Stomach (tissue), 9 donors: ENCODE results near the gene EXT2. TPM values are rescaled to one million over a fixed set of nuclear protein-coding genes. Genes with fewer than 3 reads are reported as not detected.

Experiments
- DNase-seq, 2 donors: peaks; one replicate each; pipeline versions ENCODE4 v3.0.0 to v3.0.0-alpha.2; 2013 to 2019
- H3K27ac ChIP-seq, 5 donors: fragments of 200-600 bp in 4 of 5; sonication (generic) in 4 of 5; one replicate each; pipeline ENCODE4 v1.5.1; 2013 to 2019; ENCODE audit warnings: mild to moderate bottlenecking in 1 of 5, moderate library complexity in 1 of 5
- H3K27me3 ChIP-seq, 3 donors: fragments of 200-600 bp; sonication (generic); one replicate each; pipeline ENCODE4 v1.5.1; 2017 to 2019; ENCODE audit warnings: mixed run types in 1 of 3
- H3K36me3 ChIP-seq, 4 donors: fragments of 200-600 bp; sonication (generic); 1 replicate in 3 of 4; 2 replicates in 1 of 4; pipeline ENCODE4 v1.5.1; 2016 to 2019
- H3K4me1 ChIP-seq, 4 donors: fragments of 200-600 bp; sonication (generic); one replicate each; pipeline ENCODE4 v1.5.1; 2016 to 2019
- H3K4me3 ChIP-seq, 4 donors: fragments of 200-600 bp; sonication (generic) in 3 of 4; one replicate each; pipeline ENCODE4 v1.5.1; 2016 to 2019; ENCODE audit warnings: mild to moderate bottlenecking in 1 of 4
- H3K9me3 ChIP-seq, 4 donors: fragments of 200-600 bp; sonication (generic); one replicate each; pipeline ENCODE4 v1.5.1; 2016 to 2019
- EP300 ChIP-seq: sonication (generic); formaldehyde crosslinking; IDR thresholded peaks from one replicate; pipeline ENCODE4 v1.6.1; 2017; ENCODE audit warnings: antibody characterized with exemption
- POLR2A ChIP-seq, 4 donors: fragments of 450-650 bp; IDR thresholded peaks; one replicate each; pipeline ENCODE4 v1.6.1; 2016; ENCODE audit warnings: antibody characterized with exemption in 4 of 4, control low read depth in 2 of 4, mild to moderate bottlenecking in 1 of 4, moderate library complexity in 1 of 4
- POLR2AphosphoS5 ChIP-seq, 3 donors: sonication (generic); formaldehyde crosslinking; IDR thresholded peaks; one replicate each; pipeline ENCODE4 v1.6.1; 2016; ENCODE audit warnings: antibody characterized with exemption in 3 of 3
- whole genome bisulfite sequencing, 5 donors: extraction: QIAGEN DNeasy Blood & Tissue Kit in 3 of 5; methylation state at CpG; one replicate each; pipeline versions ENCODE4 v1.1.5 to v1.1.7; 2013 to 2018; 5-methylcytosine and 5-hydroxymethylcytosine counted together
- intact Hi-C: fragments of 100-400 bp; cut with DNase I; formaldehyde crosslinking; loops from one replicate; pipeline ENCODE4 v1.15.1; 2023; ENCODE audit warnings: low total_unique reads
- polyA plus RNA-seq, 3 donors: library from polyadenylated mRNA; stranded (reverse); fragments of 200-250 nt; gene quantifications; one replicate each; pipeline ENCODE4 v1.2.3, GENCODE V29; 2013
- total RNA-seq, 5 donors: library from RNA; depleted of rRNA; stranded (reverse); fragments of >200 nt; gene quantifications; one replicate each; pipeline versions ENCODE4 v1.1.0 to v1.2.3, GENCODE V29; 2014 to 2016
- TF ChIP-seq, protein P1 (sequence below), 7 experiments: fragments of 450-650 bp in 4 of 7; fragments of 200-600 bp in 3 of 7; sonication (generic) in 3 of 7; IDR thresholded peaks; one replicate each; pipeline ENCODE4 v1.5.1; 2016 to 2019; ENCODE audit warnings: antibody characterized with exemption in 7 of 7, control low read depth in 2 of 7, mild to moderate bottlenecking in 1 of 7
- donor health status: healthy with polysubstance abuse.
- donor health status: Bipolar disorder and iron deficiency.
- donor health status: healthy.

Gene EXT2
- total and polyA plus RNA-seq, 8 donors, result 10.5 to 93.8 (median 16.0) TPM

DNA sequence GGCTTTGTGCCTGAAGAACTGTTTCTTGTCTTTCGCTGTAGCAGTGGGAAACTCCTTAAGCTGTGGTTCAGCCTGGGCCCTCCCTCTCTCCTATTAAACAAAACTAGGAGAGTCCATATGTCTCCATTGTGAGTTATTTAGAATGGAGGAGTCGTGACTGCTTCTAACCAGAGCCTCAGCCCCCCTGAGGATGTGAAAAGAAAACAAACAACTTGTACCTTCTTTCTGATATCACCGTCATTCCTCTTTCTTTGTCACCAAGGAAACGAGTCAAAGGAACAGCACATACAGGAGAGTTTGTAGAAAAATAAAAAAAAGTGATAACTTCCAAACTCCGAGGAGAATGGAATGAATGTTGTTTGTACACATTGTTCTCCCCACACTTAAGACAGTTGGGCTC lies 11.6 kb upstream of the EXT2 start:
- peaks cover 0 to 5% (median 0%) of the 10 kb centered on the region in 4 donors for H3K4me1 ChIP-seq
- 67 to 75% (median 73%) methylated on average over 5 of the region's 5 CpGs for WGBS, 5 donors
- no peak for DNase-seq
- intact Hi-C loops, result no loop called here
- H3K4me3 ChIP-seq, result no peak overlapping the region
- no peak overlapping the region for H3K27ac ChIP-seq
- H3K36me3 ChIP-seq, result peaks cover 4 to 59% (median 56%) of the 10 kb centered on the region in 4 donors
- TF ChIP-seq POLR2AphosphoS5 (IDR thresholded peaks at IDR 0.05) (no peak), EP300 (no peak), POLR2A (IDR thresholded peaks at IDR 0.05) (no peak)
- TF ChIP-seq, protein P1, sequence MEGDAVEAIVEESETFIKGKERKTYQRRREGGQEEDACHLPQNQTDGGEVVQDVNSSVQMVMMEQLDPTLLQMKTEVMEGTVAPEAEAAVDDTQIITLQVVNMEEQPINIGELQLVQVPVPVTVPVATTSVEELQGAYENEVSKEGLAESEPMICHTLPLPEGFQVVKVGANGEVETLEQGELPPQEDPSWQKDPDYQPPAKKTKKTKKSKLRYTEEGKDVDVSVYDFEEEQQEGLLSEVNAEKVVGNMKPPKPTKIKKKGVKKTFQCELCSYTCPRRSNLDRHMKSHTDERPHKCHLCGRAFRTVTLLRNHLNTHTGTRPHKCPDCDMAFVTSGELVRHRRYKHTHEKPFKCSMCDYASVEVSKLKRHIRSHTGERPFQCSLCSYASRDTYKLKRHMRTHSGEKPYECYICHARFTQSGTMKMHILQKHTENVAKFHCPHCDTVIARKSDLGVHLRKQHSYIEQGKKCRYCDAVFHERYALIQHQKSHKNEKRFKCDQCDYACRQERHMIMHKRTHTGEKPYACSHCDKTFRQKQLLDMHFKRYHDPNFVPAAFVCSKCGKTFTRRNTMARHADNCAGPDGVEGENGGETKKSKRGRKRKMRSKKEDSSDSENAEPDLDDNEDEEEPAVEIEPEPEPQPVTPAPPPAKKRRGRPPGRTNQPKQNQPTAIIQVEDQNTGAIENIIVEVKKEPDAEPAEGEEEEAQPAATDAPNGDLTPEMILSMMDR (IDR thresholded peaks at IDR 0.05), result no peak
- H3K27me3 ChIP-seq, result no peaks in the 10 kb centered on the region
- no peaks in the 10 kb centered on the region for H3K9me3 ChIP-seq

DNA sequence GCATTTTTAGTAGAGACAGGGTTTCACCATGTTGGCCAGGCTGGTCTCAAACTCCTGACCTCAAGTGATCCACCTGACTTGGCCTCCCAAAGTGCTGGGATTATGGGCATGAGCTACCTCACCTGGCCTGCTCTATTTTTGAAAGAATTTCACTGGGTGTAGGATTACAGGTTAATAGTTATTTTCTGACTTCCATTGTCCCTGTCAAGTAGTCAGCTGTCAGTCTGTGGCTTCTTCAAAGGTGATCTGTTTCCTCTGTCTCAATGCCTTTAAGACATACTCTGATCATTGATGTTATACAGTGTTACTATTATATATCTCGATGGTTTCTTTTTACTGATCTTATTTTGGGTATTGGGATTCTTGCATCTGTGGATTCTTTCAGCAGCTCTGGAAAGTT lies 10.1 kb upstream of the EXT2 start:
- WGBS, 5 donors, result 91 to 98% (median 96%) methylated on average over 1 of the region's 1 CpG
- Histone ChIP-seq H3K4me3 (no peak overlapping the region), H3K4me1 (peaks cover 0 to 5% (median 0%) of the 10 kb centered on the region in 4 donors), H3K27me3 (no peaks in the 10 kb centered on the region), H3K27ac (no peak overlapping the region), H3K36me3 (peaks cover 0 to 48% (median 44%) of the 10 kb centered on the region in 4 donors), H3K9me3 (no peaks in the 10 kb centered on the region)
- TF ChIP-seq, protein P1 (IDR thresholded peaks at IDR 0.05), result no peak
- TF ChIP-seq POLR2A (IDR thresholded peaks at IDR 0.05) (no peak), POLR2AphosphoS5 (IDR thresholded peaks at IDR 0.05) (no peak)
- intact Hi-C loops, result no loop called here
- DNase-seq, result no peak

DNA sequence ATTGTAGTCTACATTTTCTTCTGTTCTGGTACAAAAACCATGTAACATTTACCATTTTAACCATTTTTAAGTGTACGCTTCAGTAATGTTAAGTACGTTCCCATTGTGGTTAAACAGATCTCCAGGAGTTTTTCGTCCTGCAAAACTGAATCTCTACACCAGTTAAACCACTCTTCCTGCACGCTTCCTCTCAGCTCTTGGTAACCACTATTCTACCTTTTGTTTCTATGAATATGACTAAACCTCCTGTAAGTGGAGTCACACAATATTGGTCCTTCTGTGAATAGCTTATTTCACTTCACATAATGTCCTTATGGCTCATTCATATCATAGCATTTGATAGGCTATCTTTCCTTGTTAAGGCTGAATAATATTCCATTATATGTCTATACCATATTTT lies 7.1 kb upstream of the EXT2 start:
- Histone ChIP-seq H3K27me3 (no peaks in the 10 kb centered on the region), H3K27ac (no peak overlapping the region), H3K4me1 (peaks cover 0 to 5% (median 0%) of the 10 kb centered on the region in 4 donors), H3K4me3 (no peak overlapping the region), H3K9me3 (no peaks in the 10 kb centered on the region), H3K36me3 (peaks cover 0 to 18% (median 16%) of the 10 kb centered on the region in 4 donors)
- 82 to 96% (median 89%) methylated on average over 4 of the region's 4 CpGs for WGBS, 5 donors
- DNase-seq, result no peak
- intact Hi-C loops, result no loop called here
- TF ChIP-seq POLR2A (IDR thresholded peaks at IDR 0.05) (no peak), POLR2AphosphoS5 (IDR thresholded peaks at IDR 0.05) (no peak), EP300 (no peak)
- TF ChIP-seq, protein P1 (IDR thresholded peaks at IDR 0.05), result no peak

DNA sequence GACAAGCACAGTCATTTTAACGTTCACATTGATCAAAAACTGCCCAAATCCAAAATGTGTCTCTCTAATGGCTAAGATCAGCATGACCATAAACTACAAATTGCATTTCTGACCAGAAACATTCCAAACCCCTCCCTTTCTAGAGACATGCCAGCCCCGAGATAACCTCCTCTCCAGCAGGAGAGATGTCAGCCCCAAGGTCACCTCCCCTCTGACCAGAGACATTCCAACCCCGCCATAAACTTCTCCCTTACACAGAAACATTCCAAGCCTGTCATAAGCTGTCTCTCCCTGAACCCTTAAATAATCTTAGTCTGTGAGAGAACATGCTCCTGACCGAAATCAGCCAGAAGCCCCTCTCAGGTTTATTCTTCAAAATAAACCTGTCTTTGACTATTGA lies 6.6 kb upstream of the EXT2 start:
- no peak for TF ChIP-seq POLR2A (IDR thresholded peaks at IDR 0.05)
- no peak for TF ChIP-seq POLR2AphosphoS5 (IDR thresholded peaks at IDR 0.05)
- TF ChIP-seq, protein P1 (IDR thresholded peaks at IDR 0.05), result no peak
- no peak for TF ChIP-seq EP300
- 88 to 98% (median 93%) methylated on average over 4 of the region's 4 CpGs for WGBS, 5 donors
- no peak overlapping the region for H3K4me3 ChIP-seq
- intact Hi-C loops, result no loop called here
- H3K27me3 ChIP-seq, result no peaks in the 10 kb centered on the region
- no peak overlapping the region for H3K27ac ChIP-seq
- peaks cover 0 to 13% (median 11%) of the 10 kb centered on the region in 4 donors for H3K36me3 ChIP-seq
- H3K9me3 ChIP-seq, result no peaks in the 10 kb centered on the region
- H3K4me1 ChIP-seq, result peaks cover 0 to 1% (median 0%) of the 10 kb centered on the region in 4 donors
- DNase-seq, result no peak
